Endothelial cell (in vitro differentiated cells): ENCODE data around the gene ATP8A2. TPM values are rescaled to one million over a fixed set of nuclear protein-coding genes. Genes with fewer than 3 reads are reported as not detected.

Experiments used
- DNase-seq: peaks from one replicate; pipeline ENCODE4 v3.0.0; 2021; ENCODE audit warnings: low spot score
- H3K27ac Mint-ChIP-seq: one replicate; pipeline ENCODE4 v1.8.0; 2021; ENCODE audit warnings: mixed read lengths, inconsistent platforms; ENCODE audit not compliant: unreplicated experiment
- H3K27me3 Mint-ChIP-seq: one replicate; pipeline ENCODE4 v1.8.0; 2021; ENCODE audit warnings: mild to moderate bottlenecking, moderate library complexity, mixed read lengths, inconsistent platforms; ENCODE audit not compliant: unreplicated experiment
- H3K36me3 Mint-ChIP-seq: one replicate; pipeline ENCODE4 v1.8.0; 2021; ENCODE audit warnings: mild to moderate bottlenecking, low read depth, mixed read lengths, inconsistent platforms; ENCODE audit not compliant: unreplicated experiment
- H3K4me1 Mint-ChIP-seq: one replicate; pipeline ENCODE4 v1.8.0; 2021; ENCODE audit warnings: mild to moderate bottlenecking, mixed read lengths, inconsistent platforms; ENCODE audit not compliant: unreplicated experiment
- H3K4me3 Mint-ChIP-seq: one replicate; pipeline ENCODE4 v1.8.0; 2021; ENCODE audit warnings: mild to moderate bottlenecking, mixed read lengths, inconsistent platforms; ENCODE audit not compliant: unreplicated experiment
- H3K9me3 Mint-ChIP-seq: one replicate; pipeline ENCODE4 v1.8.0; 2021; ENCODE audit warnings: mixed read lengths, inconsistent platforms; ENCODE audit not compliant: unreplicated experiment
- total RNA-seq: library from RNA; stranded (reverse); fragmentation: NEBNext Ultra II Directional; extraction: Animal tissue kit (Norgen Biotek cat#: 25700); gene quantifications from one replicate; pipeline ENCODE4 v1.2.1, GENCODE V29; 2021; ENCODE audit not compliant: unreplicated experiment
- TF ChIP-seq, protein P1 (sequence below): fragments of 200-600 bp; sonication (generic); IDR thresholded peaks from one replicate; pipeline ENCODE4 v1.5.0; 2021; ENCODE audit warnings: antibody characterized with exemption; ENCODE audit not compliant: unreplicated experiment

ATP8A2 gene
- total RNA-seq, 1 donor from 2014 or later = 2.1 TPM

DNA sequence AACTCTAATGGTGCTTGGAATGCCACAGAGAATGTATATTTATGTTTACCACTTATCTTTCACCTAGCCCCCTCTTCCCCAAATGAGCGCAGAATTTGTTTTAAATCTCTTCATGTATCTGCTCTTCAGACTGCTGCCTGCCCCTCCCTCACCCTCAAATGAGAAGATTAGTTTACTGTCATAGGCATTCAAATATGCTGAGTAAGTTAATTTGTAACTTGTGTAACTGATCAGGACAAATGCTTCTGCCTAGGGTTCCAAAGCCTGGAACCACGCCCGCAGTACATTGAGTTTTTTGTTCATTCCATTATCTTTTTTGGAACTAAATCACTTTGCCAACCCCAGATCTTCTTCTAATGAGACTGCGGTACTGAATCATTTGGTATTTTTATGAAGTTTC is 74.5 kb downstream of the ATP8A2 start:
- Mint-ChIP-seq H3K27me3 (no peaks in the 10 kb centered on the region), H3K4me1 (no peaks in the 10 kb centered on the region), H3K36me3 (no peaks in the 10 kb centered on the region), H3K27ac (no peak overlapping the region), H3K9me3 (no peaks in the 10 kb centered on the region), H3K4me3 (no peak overlapping the region)
- TF ChIP-seq, protein P1, sequence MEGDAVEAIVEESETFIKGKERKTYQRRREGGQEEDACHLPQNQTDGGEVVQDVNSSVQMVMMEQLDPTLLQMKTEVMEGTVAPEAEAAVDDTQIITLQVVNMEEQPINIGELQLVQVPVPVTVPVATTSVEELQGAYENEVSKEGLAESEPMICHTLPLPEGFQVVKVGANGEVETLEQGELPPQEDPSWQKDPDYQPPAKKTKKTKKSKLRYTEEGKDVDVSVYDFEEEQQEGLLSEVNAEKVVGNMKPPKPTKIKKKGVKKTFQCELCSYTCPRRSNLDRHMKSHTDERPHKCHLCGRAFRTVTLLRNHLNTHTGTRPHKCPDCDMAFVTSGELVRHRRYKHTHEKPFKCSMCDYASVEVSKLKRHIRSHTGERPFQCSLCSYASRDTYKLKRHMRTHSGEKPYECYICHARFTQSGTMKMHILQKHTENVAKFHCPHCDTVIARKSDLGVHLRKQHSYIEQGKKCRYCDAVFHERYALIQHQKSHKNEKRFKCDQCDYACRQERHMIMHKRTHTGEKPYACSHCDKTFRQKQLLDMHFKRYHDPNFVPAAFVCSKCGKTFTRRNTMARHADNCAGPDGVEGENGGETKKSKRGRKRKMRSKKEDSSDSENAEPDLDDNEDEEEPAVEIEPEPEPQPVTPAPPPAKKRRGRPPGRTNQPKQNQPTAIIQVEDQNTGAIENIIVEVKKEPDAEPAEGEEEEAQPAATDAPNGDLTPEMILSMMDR = no peak
- DNase-seq = no peak

DNA sequence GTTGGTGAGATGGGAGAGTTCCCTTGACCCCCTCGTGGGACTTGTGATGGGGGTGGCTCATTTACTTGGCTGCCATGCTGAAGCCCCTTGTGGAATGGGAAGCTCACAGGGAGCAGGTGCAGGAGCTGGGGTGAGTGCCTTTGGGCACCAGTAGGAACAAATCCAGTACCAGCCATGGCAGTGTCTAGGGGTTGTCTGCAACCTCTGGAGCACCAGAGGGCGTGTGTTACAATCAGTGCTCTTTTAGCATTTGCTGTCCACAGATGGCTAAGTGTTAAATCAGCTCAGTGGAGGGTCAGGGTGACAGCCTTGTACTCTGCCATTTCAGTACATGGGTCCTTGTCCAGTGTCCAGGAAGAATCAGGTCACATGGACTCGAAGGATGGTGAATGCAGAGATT is 75.6 kb downstream of the ATP8A2 start:
- DNase-seq = no peak
- no peaks in the 10 kb centered on the region for H3K9me3 Mint-ChIP-seq
- H3K27ac Mint-ChIP-seq = no peak overlapping the region
- no peaks in the 10 kb centered on the region for H3K27me3 Mint-ChIP-seq
- H3K4me1 Mint-ChIP-seq = no peaks in the 10 kb centered on the region
- TF ChIP-seq, protein P1 = no peak
- H3K36me3 Mint-ChIP-seq = no peaks in the 10 kb centered on the region
- no peak overlapping the region for H3K4me3 Mint-ChIP-seq

DNA sequence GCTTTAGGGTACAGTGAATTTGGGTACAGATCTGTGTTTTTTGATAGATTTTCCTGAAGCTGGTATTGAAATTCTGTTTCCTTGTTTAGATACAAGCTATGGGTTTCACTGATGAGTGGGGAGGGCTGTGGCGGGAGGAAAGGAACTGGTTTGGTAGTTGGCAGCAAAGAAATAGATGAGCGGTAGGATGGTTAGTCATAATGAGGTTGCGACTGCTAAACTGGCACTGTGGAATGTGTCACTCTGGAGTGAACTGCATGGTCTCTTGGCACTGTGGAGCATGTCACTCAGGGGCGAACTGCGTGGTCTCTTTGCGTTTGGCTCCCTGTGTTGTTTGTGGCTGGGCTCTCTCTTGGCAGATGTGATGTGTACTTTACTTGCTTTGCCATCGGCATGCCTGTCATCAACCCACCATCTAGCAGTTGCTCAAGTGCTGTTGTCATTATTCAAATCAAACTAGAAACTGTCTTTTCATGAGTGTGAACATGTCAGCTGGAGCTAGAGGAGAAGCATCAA is 82.1 kb downstream of the ATP8A2 start:
- Mint-ChIP-seq H3K4me1 (no peaks in the 10 kb centered on the region), H3K9me3 (no peaks in the 10 kb centered on the region), H3K27ac (no peak overlapping the region), H3K36me3 (no peaks in the 10 kb centered on the region), H3K27me3 (peaks cover 2% of the 10 kb centered on the region), H3K4me3 (no peak overlapping the region)
- TF ChIP-seq, protein P1 = no peak
- no peak for DNase-seq

DNA sequence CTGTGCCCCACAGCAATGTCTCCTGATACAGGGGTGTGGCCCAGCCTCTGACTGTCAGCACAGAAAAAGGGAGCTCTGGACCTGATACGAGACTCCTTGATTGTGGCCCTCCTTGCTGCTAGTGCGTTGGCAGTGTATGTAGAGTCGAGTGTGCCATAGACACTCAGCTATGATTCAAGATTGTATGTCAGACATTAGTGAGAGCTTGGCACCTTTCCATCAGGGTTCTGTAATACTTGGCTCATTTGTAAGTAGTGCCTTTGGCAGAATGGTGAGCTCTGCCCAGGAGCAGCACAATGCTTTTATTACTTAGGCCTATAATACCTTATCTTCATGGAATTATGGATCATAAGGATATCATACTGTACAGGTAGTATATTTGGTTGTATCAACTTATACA is 83.4 kb downstream of the ATP8A2 start:
- no peak overlapping the region for H3K27ac Mint-ChIP-seq
- peaks cover 3% of the 10 kb centered on the region for H3K27me3 Mint-ChIP-seq
- H3K4me1 Mint-ChIP-seq = no peaks in the 10 kb centered on the region
- no peak overlapping the region for H3K4me3 Mint-ChIP-seq
- no peaks in the 10 kb centered on the region for H3K36me3 Mint-ChIP-seq
- TF ChIP-seq, protein P1 = no peak
- no peak for DNase-seq
- H3K9me3 Mint-ChIP-seq = no peaks in the 10 kb centered on the region

DNA sequence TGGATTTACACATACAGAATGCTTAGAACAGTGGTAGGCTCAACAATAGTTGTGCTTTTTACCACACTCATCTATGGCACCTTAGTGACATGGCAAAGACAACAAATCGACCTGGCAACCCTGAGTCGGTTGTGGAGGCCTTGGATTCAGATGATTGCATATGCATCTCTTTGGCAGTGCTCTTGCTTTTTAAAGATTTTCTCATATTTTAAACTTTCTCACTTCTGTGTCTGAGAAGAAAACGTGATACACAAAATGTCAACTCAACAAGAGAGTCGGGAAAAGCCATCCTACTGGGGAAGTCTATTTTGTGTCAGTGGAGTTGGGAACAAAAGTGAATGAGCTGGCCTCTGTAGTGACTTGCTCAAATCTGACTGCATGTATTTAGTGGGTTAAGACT is 85.8 kb downstream of the ATP8A2 start:
- DNase-seq = no peak
- TF ChIP-seq, protein P1 = no peak
- H3K4me3 Mint-ChIP-seq = no peak overlapping the region
- no peaks in the 10 kb centered on the region for H3K36me3 Mint-ChIP-seq
- no peak overlapping the region for H3K27ac Mint-ChIP-seq
- H3K4me1 Mint-ChIP-seq = no peaks in the 10 kb centered on the region
- H3K9me3 Mint-ChIP-seq = no peaks in the 10 kb centered on the region
- peaks cover 5% of the 10 kb centered on the region for H3K27me3 Mint-ChIP-seq
